ENCODE results near the gene PCDH1. TPM values are rescaled to one million over a fixed set of nuclear protein-coding genes. Genes with fewer than 3 reads are reported as not detected.

Gene PCDH1
- total and polyA plus RNA-seq, 2 of the 13 experiments (the other 11 are each of a cell fraction or from before 2014, with no cell fraction given) = 0.11 to 0.83 TPM

DNA sequence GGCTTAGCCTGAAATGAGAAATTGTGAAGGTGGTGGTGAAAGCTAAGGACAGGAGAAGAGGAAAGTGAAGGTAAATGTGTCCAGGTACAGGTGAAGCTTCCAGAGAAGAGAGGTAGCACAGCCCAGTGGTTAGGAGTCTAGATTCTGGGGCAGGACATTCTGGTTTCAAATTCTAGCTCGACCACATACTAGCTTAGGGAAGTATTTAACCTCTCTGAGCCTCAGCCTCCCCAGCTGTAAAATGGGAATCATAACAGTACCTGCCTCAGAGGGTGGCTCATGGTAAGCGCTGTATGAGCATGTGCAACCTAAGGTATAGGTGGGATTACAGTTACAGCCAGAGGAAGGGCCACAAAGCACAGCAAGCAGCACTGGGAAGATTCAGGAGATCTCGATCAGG is 55.2 kb downstream of the PCDH1 start (continued):
- TF ChIP-seq, protein P1, sequence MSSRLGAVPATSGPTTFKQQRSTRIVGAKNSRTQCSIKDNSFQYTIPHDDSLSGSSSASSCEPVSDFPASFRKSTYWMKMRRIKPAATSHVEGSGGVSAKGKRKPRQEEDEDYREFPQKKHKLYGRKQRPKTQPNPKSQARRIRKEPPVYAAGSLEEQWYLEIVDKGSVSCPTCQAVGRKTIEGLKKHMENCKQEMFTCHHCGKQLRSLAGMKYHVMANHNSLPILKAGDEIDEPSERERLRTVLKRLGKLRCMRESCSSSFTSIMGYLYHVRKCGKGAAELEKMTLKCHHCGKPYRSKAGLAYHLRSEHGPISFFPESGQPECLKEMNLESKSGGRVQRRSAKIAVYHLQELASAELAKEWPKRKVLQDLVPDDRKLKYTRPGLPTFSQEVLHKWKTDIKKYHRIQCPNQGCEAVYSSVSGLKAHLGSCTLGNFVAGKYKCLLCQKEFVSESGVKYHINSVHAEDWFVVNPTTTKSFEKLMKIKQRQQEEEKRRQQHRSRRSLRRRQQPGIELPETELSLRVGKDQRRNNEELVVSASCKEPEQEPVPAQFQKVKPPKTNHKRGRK (CRISPR knock-in tag; IDR thresholded peaks at IDR 0.05) = no peak
- no peak for TF ChIP-seq POGZ (CRISPR knock-in tag; IDR thresholded peaks at IDR 0.05)
- no peak for TF ChIP-seq PAWR (CRISPR knock-in tag; IDR thresholded peaks at IDR 0.05; ENCODE audit: borderline replicate concordance)
- TF ChIP-seq ZNF256 (CRISPR knock-in tag; conservative IDR thresholded peaks at IDR 0.05) = no peak

DNA sequence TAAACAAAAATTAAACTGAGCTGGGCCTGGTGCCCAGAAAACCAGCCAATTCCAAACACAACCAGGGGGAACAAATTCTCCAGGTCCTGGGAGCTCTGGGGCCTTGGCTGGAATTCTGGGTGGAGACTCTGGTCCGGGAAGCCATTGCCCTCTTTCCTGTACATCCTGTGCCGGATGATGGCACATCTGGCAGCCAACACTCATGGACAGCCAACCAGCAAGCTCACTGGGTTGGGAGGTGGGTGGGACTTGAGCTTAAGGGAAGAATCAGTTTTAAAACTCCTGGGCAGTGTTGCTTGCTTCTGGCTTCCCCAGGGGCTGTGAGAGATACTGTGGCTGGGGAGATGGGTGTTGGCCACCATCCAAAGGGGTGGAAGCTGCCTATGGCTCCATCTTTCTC is 56.1 kb downstream of the PCDH1 start:
- intact Hi-C loops (cut with micrococcal nuclease; ENCODE audit: unreplicated experiment) (no loop called here), in situ Hi-C loops (cut with HindIII; ENCODE audit: extremely low pct_ligation_motif_present, low pct_unique_long_range_greater_than_20kb) (no loop called here)
- BruUV-seq (replicated peaks) = no TSS peak
- H3K4me1 ChIP-seq (ENCODE audit: insufficient read depth, low read length) = no peaks in the 10 kb centered on the region
- H3K27me3 ChIP-seq (ENCODE audit: control insufficient read depth in 1 of 2, insufficient read depth in 2 of 2, low read length in 2 of 2) = peaks cover 0 to 19% of the 10 kb centered on the region in 2 experiments; a peak in 2 of 5 replicates
- no peaks in the 10 kb centered on the region for H4K20me1 ChIP-seq (ENCODE audit: insufficient read depth, low read length)
- POLR2A ChIA-PET = no interaction called here
- no peak overlapping the region for H3K4me2 ChIP-seq (ENCODE audit: low read depth, low read length)
- H2AFZ ChIP-seq (ENCODE audit: low read length) = no peak overlapping the region
- H3K9ac ChIP-seq (ENCODE audit: insufficient read depth, low read depth, low read length) = no peak overlapping the region
- no peaks in the 10 kb centered on the region for H3K36me3 ChIP-seq (replicated peaks in 1 of 2; ENCODE audit: control insufficient read depth in 1 of 2, insufficient read depth in 2 of 2, low read length in 2 of 2)
- ATAC-seq (no peak), DNase-seq (ENCODE audit: low spot score) (no peak), FAIRE-seq (no peak)
- WGBS (ENCODE audit: low lambda C conversion rate) = 20% methylated on average over 2 of the region's 2 CpGs
- CTCF ChIA-PET (ENCODE audit: low intra/inter-chr PET ratio, low total read pairs) = no interaction called here
- no peak overlapping the region for H3K4me3 ChIP-seq (replicated peaks in 1 of 3; ENCODE audit: insufficient read depth in 1 of 3, low read depth in 2 of 3, low read length in 3 of 3)
- H3K79me2 ChIP-seq (ENCODE audit: insufficient read depth, low read length) = no peaks in the 10 kb centered on the region
- H3K9me3 ChIP-seq (ENCODE audit: low read length) = no peaks in the 10 kb centered on the region
- no peak overlapping the region for H3K27ac ChIP-seq (ENCODE audit: extremely low read length, insufficient read depth, low read length)
- TF ChIP-seq, protein P2, sequence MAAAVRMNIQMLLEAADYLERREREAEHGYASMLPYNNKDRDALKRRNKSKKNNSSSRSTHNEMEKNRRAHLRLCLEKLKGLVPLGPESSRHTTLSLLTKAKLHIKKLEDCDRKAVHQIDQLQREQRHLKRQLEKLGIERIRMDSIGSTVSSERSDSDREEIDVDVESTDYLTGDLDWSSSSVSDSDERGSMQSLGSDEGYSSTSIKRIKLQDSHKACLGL (CRISPR knock-in tag; IDR thresholded peaks at IDR 0.05) = no peak
- no peak for TF ChIP-seq IRF2 (CRISPR knock-in tag; IDR thresholded peaks at IDR 0.05)
- TF ChIP-seq ADNP (CRISPR knock-in tag; IDR thresholded peaks at IDR 0.05) = no peak
- TF ChIP-seq, protein P3, sequence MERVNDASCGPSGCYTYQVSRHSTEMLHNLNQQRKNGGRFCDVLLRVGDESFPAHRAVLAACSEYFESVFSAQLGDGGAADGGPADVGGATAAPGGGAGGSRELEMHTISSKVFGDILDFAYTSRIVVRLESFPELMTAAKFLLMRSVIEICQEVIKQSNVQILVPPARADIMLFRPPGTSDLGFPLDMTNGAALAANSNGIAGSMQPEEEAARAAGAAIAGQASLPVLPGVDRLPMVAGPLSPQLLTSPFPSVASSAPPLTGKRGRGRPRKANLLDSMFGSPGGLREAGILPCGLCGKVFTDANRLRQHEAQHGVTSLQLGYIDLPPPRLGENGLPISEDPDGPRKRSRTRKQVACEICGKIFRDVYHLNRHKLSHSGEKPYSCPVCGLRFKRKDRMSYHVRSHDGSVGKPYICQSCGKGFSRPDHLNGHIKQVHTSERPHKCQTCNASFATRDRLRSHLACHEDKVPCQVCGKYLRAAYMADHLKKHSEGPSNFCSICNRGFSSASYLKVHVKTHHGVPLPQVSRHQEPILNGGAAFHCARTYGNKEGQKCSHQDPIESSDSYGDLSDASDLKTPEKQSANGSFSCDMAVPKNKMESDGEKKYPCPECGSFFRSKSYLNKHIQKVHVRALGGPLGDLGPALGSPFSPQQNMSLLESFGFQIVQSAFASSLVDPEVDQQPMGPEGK (CRISPR knock-in tag; IDR thresholded peaks at IDR 0.05) = no peak
- TF ChIP-seq JDP2 (CRISPR knock-in tag; IDR thresholded peaks at IDR 0.05; ENCODE audit: borderline replicate concordance) = no peak
- TF ChIP-seq ZBTB20 (CRISPR knock-in tag; IDR thresholded peaks at IDR 0.05; ENCODE audit: borderline replicate concordance, low read depth) = no peak
- TF ChIP-seq PPARG (CRISPR knock-in tag; conservative IDR thresholded peaks at IDR 0.05) = no peak
- no peak for TF ChIP-seq ZNF460 (CRISPR knock-in tag; IDR thresholded peaks at IDR 0.05; ENCODE audit: borderline replicate concordance)
- no peak for TF ChIP-seq SIX1 (CRISPR knock-in tag; IDR thresholded peaks at IDR 0.05; ENCODE audit: borderline replicate concordance)
- TF ChIP-seq, protein P4, sequence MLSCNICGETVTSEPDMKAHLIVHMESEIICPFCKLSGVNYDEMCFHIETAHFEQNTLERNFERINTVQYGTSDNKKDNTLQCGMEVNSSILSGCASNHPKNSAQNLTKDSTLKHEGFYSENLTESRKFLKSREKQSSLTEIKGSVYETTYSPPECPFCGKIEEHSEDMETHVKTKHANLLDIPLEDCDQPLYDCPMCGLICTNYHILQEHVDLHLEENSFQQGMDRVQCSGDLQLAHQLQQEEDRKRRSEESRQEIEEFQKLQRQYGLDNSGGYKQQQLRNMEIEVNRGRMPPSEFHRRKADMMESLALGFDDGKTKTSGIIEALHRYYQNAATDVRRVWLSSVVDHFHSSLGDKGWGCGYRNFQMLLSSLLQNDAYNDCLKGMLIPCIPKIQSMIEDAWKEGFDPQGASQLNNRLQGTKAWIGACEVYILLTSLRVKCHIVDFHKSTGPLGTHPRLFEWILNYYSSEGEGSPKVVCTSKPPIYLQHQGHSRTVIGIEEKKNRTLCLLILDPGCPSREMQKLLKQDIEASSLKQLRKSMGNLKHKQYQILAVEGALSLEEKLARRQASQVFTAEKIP (CRISPR knock-in tag; IDR thresholded peaks at IDR 0.05; ENCODE audit: borderline replicate concordance) = no peak
- TF ChIP-seq, protein P5, sequence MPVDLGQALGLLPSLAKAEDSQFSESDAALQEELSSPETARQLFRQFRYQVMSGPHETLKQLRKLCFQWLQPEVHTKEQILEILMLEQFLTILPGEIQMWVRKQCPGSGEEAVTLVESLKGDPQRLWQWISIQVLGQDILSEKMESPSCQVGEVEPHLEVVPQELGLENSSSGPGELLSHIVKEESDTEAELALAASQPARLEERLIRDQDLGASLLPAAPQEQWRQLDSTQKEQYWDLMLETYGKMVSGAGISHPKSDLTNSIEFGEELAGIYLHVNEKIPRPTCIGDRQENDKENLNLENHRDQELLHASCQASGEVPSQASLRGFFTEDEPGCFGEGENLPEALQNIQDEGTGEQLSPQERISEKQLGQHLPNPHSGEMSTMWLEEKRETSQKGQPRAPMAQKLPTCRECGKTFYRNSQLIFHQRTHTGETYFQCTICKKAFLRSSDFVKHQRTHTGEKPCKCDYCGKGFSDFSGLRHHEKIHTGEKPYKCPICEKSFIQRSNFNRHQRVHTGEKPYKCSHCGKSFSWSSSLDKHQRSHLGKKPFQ (CRISPR knock-in tag; IDR thresholded peaks at IDR 0.05; ENCODE audit: insufficient replicate concordance) = no peak
- no peak for TF ChIP-seq NR2F1 (CRISPR knock-in tag; IDR thresholded peaks at IDR 0.05)
